Gastrocnemius medialis (tissue), 4 donors: Measurements from ENCODE around the gene ATP6V1F.

Source experiments
- POLR2A ChIP-seq, 2 donors: fragments of 450-650 bp; IDR thresholded peaks; one replicate each; pipeline ENCODE4 v1.6.1; 2017; ENCODE audit warnings: antibody characterized with exemption in 2 of 2, mild to moderate bottlenecking in 2 of 2, moderate library complexity in 2 of 2
- TF ChIP-seq, protein P1 (sequence below), 5 experiments: fragments of 450-650 bp in 3 of 5; fragments of 200-600 bp in 2 of 5; sonication (generic) in 2 of 5; IDR thresholded peaks in 4 of 5; conservative IDR thresholded peaks in 1 of 5; 1 replicate in 4 of 5; 2 replicates in 1 of 5; pipeline ENCODE4 v1.5.1; 2016 to 2019; ENCODE audit warnings: antibody characterized with exemption in 5 of 5, mild to moderate bottlenecking in 3 of 5, moderate library complexity in 3 of 5

DNA sequence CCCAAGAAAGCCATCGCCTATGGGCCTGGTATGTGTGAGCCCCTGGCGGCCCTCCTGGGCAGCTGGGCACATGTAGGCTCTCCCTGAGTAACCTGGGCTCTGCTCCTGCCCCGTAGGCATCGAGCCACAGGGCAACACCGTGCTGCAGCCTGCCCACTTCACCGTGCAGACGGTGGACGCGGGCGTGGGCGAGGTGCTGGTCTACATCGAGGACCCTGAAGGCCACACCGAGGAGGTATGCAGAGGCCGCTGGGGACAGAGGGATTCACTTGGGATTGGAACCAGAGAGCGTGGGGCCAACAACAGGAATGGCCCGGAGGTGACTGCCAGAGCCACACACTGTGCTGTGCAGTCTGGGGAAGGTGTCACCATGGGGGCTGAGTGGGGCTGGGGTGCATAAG, 25.1 kb upstream of the ATP6V1F start:
- TF ChIP-seq, protein P1, sequence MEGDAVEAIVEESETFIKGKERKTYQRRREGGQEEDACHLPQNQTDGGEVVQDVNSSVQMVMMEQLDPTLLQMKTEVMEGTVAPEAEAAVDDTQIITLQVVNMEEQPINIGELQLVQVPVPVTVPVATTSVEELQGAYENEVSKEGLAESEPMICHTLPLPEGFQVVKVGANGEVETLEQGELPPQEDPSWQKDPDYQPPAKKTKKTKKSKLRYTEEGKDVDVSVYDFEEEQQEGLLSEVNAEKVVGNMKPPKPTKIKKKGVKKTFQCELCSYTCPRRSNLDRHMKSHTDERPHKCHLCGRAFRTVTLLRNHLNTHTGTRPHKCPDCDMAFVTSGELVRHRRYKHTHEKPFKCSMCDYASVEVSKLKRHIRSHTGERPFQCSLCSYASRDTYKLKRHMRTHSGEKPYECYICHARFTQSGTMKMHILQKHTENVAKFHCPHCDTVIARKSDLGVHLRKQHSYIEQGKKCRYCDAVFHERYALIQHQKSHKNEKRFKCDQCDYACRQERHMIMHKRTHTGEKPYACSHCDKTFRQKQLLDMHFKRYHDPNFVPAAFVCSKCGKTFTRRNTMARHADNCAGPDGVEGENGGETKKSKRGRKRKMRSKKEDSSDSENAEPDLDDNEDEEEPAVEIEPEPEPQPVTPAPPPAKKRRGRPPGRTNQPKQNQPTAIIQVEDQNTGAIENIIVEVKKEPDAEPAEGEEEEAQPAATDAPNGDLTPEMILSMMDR (IDR thresholded peaks at IDR 0.05 in 4 of 5, conservative IDR thresholded peaks at IDR 0.05 in 1 of 5): no peak
- TF ChIP-seq POLR2A (IDR thresholded peaks at IDR 0.05): no peak
